Panc1 (cell line): ENCODE results near the gene HSPB2. TPM values are rescaled to one million over a fixed set of nuclear protein-coding genes. Genes with fewer than 3 reads are reported as not detected.

Source experiments
- ATAC-seq: fragments of 200-7000 bp; cut with Tn5 transposase; 2 replicates; pipeline ENCODE4 v1.9.1; 2020; ENCODE audit warnings: mild to moderate bottlenecking, moderate library complexity
- BruUV-seq: library from RNA; stranded (reverse); fragments of 400-500 nt; replicated peaks from 2 replicates; lab custom pipeline; 2021; lab: Mats Ljungman, UMichigan
- CTCF ChIA-PET: fragments of 300-600 bp; sonication (Branson Sonifier 250); formaldehyde crosslinking; loops from one replicate; lab custom pipeline; 2022; ENCODE audit warnings: antibody characterized with exemption; lab: Charles Lee
- POLR2A ChIA-PET: fragments of 300-600 bp; sonication (Branson Sonifier 250); formaldehyde crosslinking; loops from one replicate; lab custom pipeline; 2022; ENCODE audit warnings: antibody characterized with exemption; lab: Charles Lee
- DNase-seq: peaks from one replicate; pipeline ENCODE4 v3.0.0-alpha.2; 2010; ENCODE audit warnings: low read depth, low spot score
- H3K27ac ChIP-seq: 2 replicates; pipeline ENCODE4 v1.5.1; 2011; ENCODE audit warnings: mild to moderate bottlenecking, low read length, inconsistent platforms
- H3K27me3 ChIP-seq: fragments of 200-500 bp; sonication (Bioruptor generic); 2 replicates; pipeline ENCODE4 v1.6.0; 2014; ENCODE audit warnings: low read length, inconsistent platforms; ENCODE audit not compliant: control insufficient read depth, insufficient read depth
- H3K36me3 ChIP-seq: fragments of 200-500 bp; sonication (Bioruptor generic); 2 replicates; pipeline ENCODE4 v1.5.1; 2014; ENCODE audit warnings: inconsistent platforms, mild to moderate bottlenecking, low read length, moderate library complexity; ENCODE audit not compliant: control insufficient read depth, insufficient read depth
- H3K4me1 ChIP-seq: 2 replicates; pipeline ENCODE4 v1.5.1; 2011; ENCODE audit warnings: inconsistent platforms, mild to moderate bottlenecking, low read length, moderate library complexity; ENCODE audit not compliant: control insufficient read depth, insufficient read depth
- H3K4me3 ChIP-seq, 2 experiments: 2 replicates each; pipeline ENCODE4 v1.5.1; 2011 to 2012; ENCODE audit warnings: low read depth in 2 of 2, low read length in 2 of 2, mild to moderate bottlenecking in 2 of 2, inconsistent platforms in 1 of 2, moderate library complexity in 1 of 2
- H3K9me3 ChIP-seq: fragments of 200-500 bp; sonication (Bioruptor generic); 2 replicates; pipeline ENCODE4 v1.5.1; 2014; ENCODE audit warnings: low read depth, mild to moderate bottlenecking, inconsistent platforms, low read length, moderate library complexity; ENCODE audit not compliant: control insufficient read depth, insufficient read depth
- POLR2AphosphoS5 ChIP-seq: IDR thresholded peaks from 2 replicates; pipeline ENCODE4 v1.6.1; 2012; ENCODE audit warnings: mild to moderate bottlenecking, low read depth, low read length, moderate library complexity
- SIN3A ChIP-seq: IDR thresholded peaks from 2 replicates; pipeline ENCODE4 v1.6.1; 2012; ENCODE audit warnings: low read depth, mild to moderate bottlenecking, low read length, moderate library complexity, borderline replicate concordance; ENCODE audit not compliant: insufficient read depth
- TCF7L2 ChIP-seq: IDR thresholded peaks from 2 replicates; pipeline ENCODE4 v1.6.1; 2011; ENCODE audit warnings: mild to moderate bottlenecking, low read depth, low read length, inconsistent platforms
- in situ Hi-C: cut with HindIII; loops from 2 replicates; pipeline ENCODE4 v1.10.0; 2016; ENCODE audit warnings: low sequenced_read_pairs, low pct_unique_long_range_greater_than_20kb
- intact Hi-C: fragments of 100-400 bp; cut with micrococcal nuclease; formaldehyde crosslinking; loops from one replicate; pipeline ENCODE4 v1.10.0; 2022; ENCODE audit not compliant: unreplicated experiment
- total RNA-seq: library from RNA; stranded (reverse); gene quantifications from one replicate; pipeline ENCODE4 v1.2.1, GENCODE V29; 2021; ENCODE audit not compliant: unreplicated experiment
- TF ChIP-seq, protein P1 (sequence below): fragments of 450-650 bp; IDR thresholded peaks from 2 replicates; pipeline ENCODE4 v1.5.1; 2017; ENCODE audit warnings: mild to moderate bottlenecking
- TF ChIP-seq, protein P2 (sequence below), 2 experiments: IDR thresholded peaks; 2 replicates each; pipeline ENCODE4 v1.6.1; 2011 to 2012; ENCODE audit warnings: low read depth in 2 of 2, control low read depth in 1 of 2, low read length in 1 of 2, mild to moderate bottlenecking in 1 of 2, moderate library complexity in 1 of 2; ENCODE audit not compliant: insufficient read depth in 1 of 2

HSPB2 gene
- total RNA-seq, 1 experiment from 2014 or later, result not detected

GRCh38 chr11:111908639-111909305 is 3.8 kb upstream of the HSPB2 start:
- CTCF ChIA-PET, result interaction anchor here (0.6 to 0.7 kb wide), 3 partner anchors 43 to 65 kb away, joined by 3 to 6 read pairs (median 3); no protein-coding TSS in a partner anchor

GRCh38 chr11:111909378-111909777 is 3.2 kb upstream of the HSPB2 start:
- H3K9me3 ChIP-seq, result no peaks in the 10 kb centered on the region
- DNase-seq, result no peak
- TF ChIP-seq POLR2AphosphoS5, result no peak
- TF ChIP-seq, protein P1, sequence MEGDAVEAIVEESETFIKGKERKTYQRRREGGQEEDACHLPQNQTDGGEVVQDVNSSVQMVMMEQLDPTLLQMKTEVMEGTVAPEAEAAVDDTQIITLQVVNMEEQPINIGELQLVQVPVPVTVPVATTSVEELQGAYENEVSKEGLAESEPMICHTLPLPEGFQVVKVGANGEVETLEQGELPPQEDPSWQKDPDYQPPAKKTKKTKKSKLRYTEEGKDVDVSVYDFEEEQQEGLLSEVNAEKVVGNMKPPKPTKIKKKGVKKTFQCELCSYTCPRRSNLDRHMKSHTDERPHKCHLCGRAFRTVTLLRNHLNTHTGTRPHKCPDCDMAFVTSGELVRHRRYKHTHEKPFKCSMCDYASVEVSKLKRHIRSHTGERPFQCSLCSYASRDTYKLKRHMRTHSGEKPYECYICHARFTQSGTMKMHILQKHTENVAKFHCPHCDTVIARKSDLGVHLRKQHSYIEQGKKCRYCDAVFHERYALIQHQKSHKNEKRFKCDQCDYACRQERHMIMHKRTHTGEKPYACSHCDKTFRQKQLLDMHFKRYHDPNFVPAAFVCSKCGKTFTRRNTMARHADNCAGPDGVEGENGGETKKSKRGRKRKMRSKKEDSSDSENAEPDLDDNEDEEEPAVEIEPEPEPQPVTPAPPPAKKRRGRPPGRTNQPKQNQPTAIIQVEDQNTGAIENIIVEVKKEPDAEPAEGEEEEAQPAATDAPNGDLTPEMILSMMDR, result no peak
- TF ChIP-seq SIN3A, result no peak
- TF ChIP-seq TCF7L2, result no peak
- TF ChIP-seq, protein P2, sequence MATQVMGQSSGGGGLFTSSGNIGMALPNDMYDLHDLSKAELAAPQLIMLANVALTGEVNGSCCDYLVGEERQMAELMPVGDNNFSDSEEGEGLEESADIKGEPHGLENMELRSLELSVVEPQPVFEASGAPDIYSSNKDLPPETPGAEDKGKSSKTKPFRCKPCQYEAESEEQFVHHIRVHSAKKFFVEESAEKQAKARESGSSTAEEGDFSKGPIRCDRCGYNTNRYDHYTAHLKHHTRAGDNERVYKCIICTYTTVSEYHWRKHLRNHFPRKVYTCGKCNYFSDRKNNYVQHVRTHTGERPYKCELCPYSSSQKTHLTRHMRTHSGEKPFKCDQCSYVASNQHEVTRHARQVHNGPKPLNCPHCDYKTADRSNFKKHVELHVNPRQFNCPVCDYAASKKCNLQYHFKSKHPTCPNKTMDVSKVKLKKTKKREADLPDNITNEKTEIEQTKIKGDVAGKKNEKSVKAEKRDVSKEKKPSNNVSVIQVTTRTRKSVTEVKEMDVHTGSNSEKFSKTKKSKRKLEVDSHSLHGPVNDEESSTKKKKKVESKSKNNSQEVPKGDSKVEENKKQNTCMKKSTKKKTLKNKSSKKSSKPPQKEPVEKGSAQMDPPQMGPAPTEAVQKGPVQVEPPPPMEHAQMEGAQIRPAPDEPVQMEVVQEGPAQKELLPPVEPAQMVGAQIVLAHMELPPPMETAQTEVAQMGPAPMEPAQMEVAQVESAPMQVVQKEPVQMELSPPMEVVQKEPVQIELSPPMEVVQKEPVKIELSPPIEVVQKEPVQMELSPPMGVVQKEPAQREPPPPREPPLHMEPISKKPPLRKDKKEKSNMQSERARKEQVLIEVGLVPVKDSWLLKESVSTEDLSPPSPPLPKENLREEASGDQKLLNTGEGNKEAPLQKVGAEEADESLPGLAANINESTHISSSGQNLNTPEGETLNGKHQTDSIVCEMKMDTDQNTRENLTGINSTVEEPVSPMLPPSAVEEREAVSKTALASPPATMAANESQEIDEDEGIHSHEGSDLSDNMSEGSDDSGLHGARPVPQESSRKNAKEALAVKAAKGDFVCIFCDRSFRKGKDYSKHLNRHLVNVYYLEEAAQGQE (IDR thresholded peaks at IDR 0.05; ENCODE audit: insufficient read depth in 1 of 2, low read depth in 2 of 2, low read length in 1 of 2), result no peak
- intact Hi-C loops (no loop called here), in situ Hi-C loops (no loop called here)
- no peak for ATAC-seq
- H3K27me3 ChIP-seq, result peaks cover 12% of the 10 kb centered on the region
- CTCF ChIA-PET, result interaction anchor here (0.6 to 0.7 kb wide), 3 partner anchors 44 to 64 kb away, joined by 3 to 6 read pairs (median 3); no protein-coding TSS in a partner anchor
- peaks cover 8% of the 10 kb centered on the region for H3K4me1 ChIP-seq
- no TSS peak for BruUV-seq
- H3K4me3 ChIP-seq, result no peak overlapping the region
- POLR2A ChIA-PET, result no interaction called here
- H3K36me3 ChIP-seq, result no peaks in the 10 kb centered on the region
- H3K27ac ChIP-seq, result no peak overlapping the region

More at GRCh38 chr11:111908639-111909305, 3.8 kb upstream of the HSPB2 start:
- in situ Hi-C loops (no loop called here), intact Hi-C loops (no loop called here)
- Histone ChIP-seq H3K4me3 (no peak overlapping the region), H3K27ac (no peak overlapping the region), H3K9me3 (no peaks in the 10 kb centered on the region), H3K4me1 (peaks cover 8% of the 10 kb centered on the region), H3K27me3 (peaks cover 12% of the 10 kb centered on the region), H3K36me3 (no peaks in the 10 kb centered on the region)
- ATAC-seq, result no peak
- TF ChIP-seq SIN3A (no peak), TCF7L2 (no peak)
- POLR2A ChIA-PET, result no interaction called here
- no peak for DNase-seq
- no TSS peak for BruUV-seq
